Panc1 (cell line): Measurements from ENCODE around the gene CCN5.

ENCODE experiments used
- SIN3A ChIP-seq: IDR thresholded peaks from 2 replicates; pipeline ENCODE4 v1.6.1; 2012; ENCODE audit warnings: low read depth, mild to moderate bottlenecking, low read length, moderate library complexity, borderline replicate concordance; ENCODE audit not compliant: insufficient read depth
- TF ChIP-seq, protein P1 (sequence below): fragments of 450-650 bp; IDR thresholded peaks from 2 replicates; pipeline ENCODE4 v1.5.1; 2017; ENCODE audit warnings: mild to moderate bottlenecking
- TF ChIP-seq, protein P2 (sequence below), 2 experiments: IDR thresholded peaks; 2 replicates each; pipeline ENCODE4 v1.6.1; 2011 to 2012; ENCODE audit warnings: low read depth in 2 of 2, control low read depth in 1 of 2, low read length in 1 of 2, mild to moderate bottlenecking in 1 of 2, moderate library complexity in 1 of 2; ENCODE audit not compliant: insufficient read depth in 1 of 2

DNA sequence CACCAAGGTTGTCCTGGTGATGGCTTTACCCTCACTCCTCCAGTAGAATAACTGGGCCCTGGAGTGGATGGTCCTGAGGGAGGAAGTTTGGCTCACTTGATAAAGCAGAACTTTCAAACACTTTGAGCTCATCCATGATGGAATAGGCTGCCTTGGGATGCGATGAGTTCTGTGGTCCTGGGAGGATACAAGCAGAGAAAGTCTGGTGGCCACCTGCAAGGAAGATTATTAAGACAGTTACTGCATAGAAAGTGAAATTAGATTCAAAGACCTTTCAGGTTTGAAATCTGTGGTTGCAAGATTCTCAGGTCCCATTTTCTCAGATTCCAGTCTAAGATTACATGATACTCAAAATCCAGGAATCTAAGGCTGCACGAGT, 19.9 kb upstream of the CCN5 start:
- TF ChIP-seq, protein P1, sequence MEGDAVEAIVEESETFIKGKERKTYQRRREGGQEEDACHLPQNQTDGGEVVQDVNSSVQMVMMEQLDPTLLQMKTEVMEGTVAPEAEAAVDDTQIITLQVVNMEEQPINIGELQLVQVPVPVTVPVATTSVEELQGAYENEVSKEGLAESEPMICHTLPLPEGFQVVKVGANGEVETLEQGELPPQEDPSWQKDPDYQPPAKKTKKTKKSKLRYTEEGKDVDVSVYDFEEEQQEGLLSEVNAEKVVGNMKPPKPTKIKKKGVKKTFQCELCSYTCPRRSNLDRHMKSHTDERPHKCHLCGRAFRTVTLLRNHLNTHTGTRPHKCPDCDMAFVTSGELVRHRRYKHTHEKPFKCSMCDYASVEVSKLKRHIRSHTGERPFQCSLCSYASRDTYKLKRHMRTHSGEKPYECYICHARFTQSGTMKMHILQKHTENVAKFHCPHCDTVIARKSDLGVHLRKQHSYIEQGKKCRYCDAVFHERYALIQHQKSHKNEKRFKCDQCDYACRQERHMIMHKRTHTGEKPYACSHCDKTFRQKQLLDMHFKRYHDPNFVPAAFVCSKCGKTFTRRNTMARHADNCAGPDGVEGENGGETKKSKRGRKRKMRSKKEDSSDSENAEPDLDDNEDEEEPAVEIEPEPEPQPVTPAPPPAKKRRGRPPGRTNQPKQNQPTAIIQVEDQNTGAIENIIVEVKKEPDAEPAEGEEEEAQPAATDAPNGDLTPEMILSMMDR, result no peak
- no peak for TF ChIP-seq SIN3A
- TF ChIP-seq, protein P2, sequence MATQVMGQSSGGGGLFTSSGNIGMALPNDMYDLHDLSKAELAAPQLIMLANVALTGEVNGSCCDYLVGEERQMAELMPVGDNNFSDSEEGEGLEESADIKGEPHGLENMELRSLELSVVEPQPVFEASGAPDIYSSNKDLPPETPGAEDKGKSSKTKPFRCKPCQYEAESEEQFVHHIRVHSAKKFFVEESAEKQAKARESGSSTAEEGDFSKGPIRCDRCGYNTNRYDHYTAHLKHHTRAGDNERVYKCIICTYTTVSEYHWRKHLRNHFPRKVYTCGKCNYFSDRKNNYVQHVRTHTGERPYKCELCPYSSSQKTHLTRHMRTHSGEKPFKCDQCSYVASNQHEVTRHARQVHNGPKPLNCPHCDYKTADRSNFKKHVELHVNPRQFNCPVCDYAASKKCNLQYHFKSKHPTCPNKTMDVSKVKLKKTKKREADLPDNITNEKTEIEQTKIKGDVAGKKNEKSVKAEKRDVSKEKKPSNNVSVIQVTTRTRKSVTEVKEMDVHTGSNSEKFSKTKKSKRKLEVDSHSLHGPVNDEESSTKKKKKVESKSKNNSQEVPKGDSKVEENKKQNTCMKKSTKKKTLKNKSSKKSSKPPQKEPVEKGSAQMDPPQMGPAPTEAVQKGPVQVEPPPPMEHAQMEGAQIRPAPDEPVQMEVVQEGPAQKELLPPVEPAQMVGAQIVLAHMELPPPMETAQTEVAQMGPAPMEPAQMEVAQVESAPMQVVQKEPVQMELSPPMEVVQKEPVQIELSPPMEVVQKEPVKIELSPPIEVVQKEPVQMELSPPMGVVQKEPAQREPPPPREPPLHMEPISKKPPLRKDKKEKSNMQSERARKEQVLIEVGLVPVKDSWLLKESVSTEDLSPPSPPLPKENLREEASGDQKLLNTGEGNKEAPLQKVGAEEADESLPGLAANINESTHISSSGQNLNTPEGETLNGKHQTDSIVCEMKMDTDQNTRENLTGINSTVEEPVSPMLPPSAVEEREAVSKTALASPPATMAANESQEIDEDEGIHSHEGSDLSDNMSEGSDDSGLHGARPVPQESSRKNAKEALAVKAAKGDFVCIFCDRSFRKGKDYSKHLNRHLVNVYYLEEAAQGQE (IDR thresholded peaks at IDR 0.05; ENCODE audit: insufficient read depth in 1 of 2, low read depth in 2 of 2, low read length in 1 of 2), result no peak
